GM21447 (cell line): ENCODE data around the gene MATN4.

Experiments used
- ATAC-seq: cut with Tn5 transposase; IDR thresholded peaks from one replicate; pipeline ENCODE4 v1.9.1; 2021; ENCODE audit not compliant: unreplicated experiment

MATN4 gene

GRCh38 chr20:45317826-45318225, 9.7 kb upstream of the MATN4 start:
- no peak for ATAC-seq

GRCh38 chr20:45316150-45317080, 8.3 kb upstream of the MATN4 start:
- no peak for ATAC-seq

- no peak for ATAC-seq
Measured at GRCh38 chr20:45315672-45316071, 7.6 kb upstream of the MATN4 start.

- no peak for ATAC-seq
Measured at GRCh38 chr20:45313943-45314342, 5.8 kb upstream of the MATN4 start.

GRCh38 chr20:45313065-45313695, 5.1 kb upstream of the MATN4 start:
- ATAC-seq, result no peak

GRCh38 chr20:45312241-45312640, 4.1 kb upstream of the MATN4 start:
- ATAC-seq, result no peak

GRCh38 chr20:45311589-45312211, 3.6 kb upstream of the MATN4 start:
- ATAC-seq, result no peak

- ATAC-seq, result no peak
Measured at GRCh38 chr20:45309075-45309474, 976 bp upstream of the MATN4 start.

- no peak for ATAC-seq
Measured at GRCh38 chr20:45307076-45307640, 941 bp downstream of the MATN4 start.

- no peak for ATAC-seq
Measured at GRCh38 chr20:45306431-45306982, 1.6 kb downstream of the MATN4 start, which contains the start of gene RBPJL. Gene RBPJL, plus strand, starts transcription at chr20:45306840. Its CDS starts 83 bp downstream, at chr20:45306923.

- no peak for ATAC-seq
Measured at GRCh38 chr20:45305262-45305661, 2.8 kb downstream of the MATN4 start.

GRCh38 chr20:45304464-45304999, 3.6 kb downstream of the MATN4 start:
- no peak for ATAC-seq

- no peak for ATAC-seq
Measured at GRCh38 chr20:45303586-45304463, 4.3 kb downstream of the MATN4 start.

- no peak for ATAC-seq
Measured at GRCh38 chr20:45301824-45302271, 6.3 kb downstream of the MATN4 start.

- no peak for ATAC-seq
Measured at GRCh38 chr20:45300961-45301360, 7.1 kb downstream of the MATN4 start.

GRCh38 chr20:45299786-45300185, 8.3 kb downstream of the MATN4 start:
- no peak for ATAC-seq

GRCh38 chr20:45297786-45298497, 10.2 kb downstream of the MATN4 start:
- ATAC-seq, result no peak

- no peak for ATAC-seq
Measured at GRCh38 chr20:45294659-45295058, 13.4 kb downstream of the MATN4 start.

- ATAC-seq, result no peak
Measured at GRCh38 chr20:45294003-45294368, 14.1 kb downstream of the MATN4 start.
